Cardiac septum (tissue), 1 donor: ENCODE measurements around the gene P2RY12. TPM values are rescaled to one million over a fixed set of nuclear protein-coding genes. Genes with fewer than 3 reads are reported as not detected.
"Not testable (repeated sequence)": the region's sequence is repeated elsewhere in the genome, so short reads cannot be mapped to it uniquely, and the experiment has no call there.

Source experiments
- DNase-seq: peaks from one replicate; pipeline ENCODE4 v3.0.0-alpha.2; 2020; ENCODE audit warnings: low spot score
- intact Hi-C: fragments of 100-400 bp; cut with DNase I; formaldehyde crosslinking; loops from one replicate; pipeline ENCODE4 v1.14.0; 2022
- total RNA-seq: library from RNA; stranded (reverse); fragmentation: NEBNext Ultra II Directional; extraction: Animal tissue kit (Norgen Biotek cat#: 25700); gene quantifications from one replicate; pipeline ENCODE4 v1.2.1, GENCODE V29; 2021
- donor health status: DM: no; HTN: no; CAD: no.

P2RY12 gene
- total RNA-seq, 1 donor from 2014 or later, result 0.13 TPM

DNA sequence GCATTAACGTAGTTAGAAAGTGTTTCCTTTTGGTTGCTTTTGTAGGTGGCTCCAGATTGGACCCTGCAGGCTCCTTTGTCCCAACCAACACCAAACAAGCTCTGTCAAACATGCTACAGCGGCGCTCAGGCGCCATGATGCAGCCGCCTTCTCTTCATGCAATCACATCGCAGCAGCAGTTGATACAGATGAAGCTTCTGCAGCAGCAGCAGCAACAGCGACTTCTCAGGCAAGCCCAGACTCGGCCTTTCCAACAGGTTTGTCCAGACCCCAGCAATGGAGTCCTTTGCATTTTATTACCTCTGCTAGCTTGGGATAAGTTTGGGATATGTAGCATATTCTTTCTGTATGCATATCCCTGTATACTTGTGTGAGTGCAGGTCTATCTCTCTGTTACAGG lies 10.1 kb upstream of the P2RY12 start:
- no peak for DNase-seq
- intact Hi-C loops, result no loop called here

DNA sequence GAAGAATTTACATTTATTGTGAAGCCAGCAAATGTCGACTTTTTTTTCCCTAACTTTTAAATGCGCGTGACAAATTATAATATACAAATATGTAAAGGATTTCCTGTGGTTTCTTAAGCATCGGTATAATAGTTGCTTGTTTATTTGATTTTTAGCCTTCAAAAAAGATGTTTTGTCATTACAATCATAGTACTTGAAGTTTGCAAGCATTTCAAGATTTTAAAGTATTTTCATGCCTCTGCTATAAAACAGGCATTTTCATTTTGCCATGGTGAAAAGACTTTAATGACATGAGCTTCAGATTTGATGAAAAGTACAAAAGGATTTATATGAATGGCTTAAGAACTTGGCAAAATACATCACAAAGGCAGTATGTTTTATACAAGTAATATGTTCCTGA lies 9.4 kb upstream of the P2RY12 start:
- no peak for DNase-seq
- intact Hi-C loops, result no loop called here

DNA sequence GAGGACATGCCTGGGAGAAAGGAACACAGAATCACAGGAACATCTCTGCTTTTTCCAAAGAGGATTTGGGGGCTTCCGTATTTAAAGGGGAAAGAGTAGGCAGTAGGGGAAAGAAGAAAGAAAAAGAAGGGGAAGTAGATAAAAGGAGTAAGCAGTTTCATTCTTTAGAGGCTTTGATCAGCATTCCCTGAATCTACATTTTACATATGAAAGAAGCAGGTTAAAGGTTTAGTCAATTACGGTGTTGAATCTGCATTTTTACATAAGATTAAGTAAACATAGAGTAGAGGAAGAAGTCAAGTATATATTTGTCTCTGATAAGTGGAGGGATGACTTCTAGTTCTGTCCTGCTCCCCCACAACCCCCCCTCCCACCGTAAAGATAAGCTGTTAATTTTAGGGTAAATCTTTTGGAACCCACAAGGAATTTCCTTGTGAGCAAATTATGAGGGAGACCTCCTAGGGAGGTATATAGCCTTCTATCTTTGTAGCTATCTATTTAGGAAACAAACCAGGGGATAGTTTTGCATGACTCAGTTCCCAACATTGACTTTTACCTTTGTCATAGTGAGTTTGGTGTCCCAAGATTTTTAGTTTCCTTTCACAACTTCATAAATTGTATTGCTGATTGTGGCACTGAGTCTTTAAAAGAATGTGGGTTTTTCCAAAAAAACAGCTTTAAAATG lies 8.7 kb upstream of the P2RY12 start:
- intact Hi-C loops, result no loop called here
- no peak for DNase-seq

DNA sequence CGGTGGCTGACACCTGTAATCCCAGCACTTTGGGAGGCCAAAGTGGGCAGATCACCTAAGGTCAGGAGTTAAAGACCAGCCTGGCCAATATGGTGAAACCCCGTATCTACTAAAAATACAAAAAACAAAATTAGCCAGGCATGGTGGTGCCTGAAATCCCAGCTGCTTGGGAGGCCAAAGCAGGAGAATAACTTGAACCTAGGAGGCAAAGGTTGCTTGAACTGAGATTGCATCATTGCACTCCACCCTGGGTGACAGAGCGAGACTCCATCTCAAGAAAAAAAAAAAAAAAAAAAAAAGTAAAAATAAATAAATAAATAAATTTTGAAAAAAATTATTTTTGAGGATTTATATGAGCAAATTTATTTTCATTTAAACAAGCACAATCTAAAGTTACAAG lies 7.6 kb upstream of the P2RY12 start:
- DNase-seq, intact Hi-C loops: not testable (repeated sequence)

DNA sequence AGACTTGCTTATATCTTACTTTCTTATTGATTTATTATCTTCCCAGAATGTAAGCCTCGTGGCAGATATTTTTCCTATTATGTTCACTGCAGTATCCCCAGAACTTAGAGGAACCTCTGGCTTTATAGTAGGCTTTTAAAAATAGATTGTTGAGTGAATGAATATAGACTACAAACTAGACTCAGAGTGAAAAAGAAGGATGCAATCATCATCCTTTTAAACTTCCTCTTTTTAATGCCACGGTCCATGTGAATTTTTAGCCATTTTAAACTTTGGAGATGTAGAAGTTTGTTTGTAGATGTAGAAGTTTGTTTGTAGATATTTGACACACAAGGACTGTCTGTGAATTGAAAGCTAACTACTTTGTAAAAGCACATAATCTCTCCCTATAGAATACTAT lies 7.2 kb upstream of the P2RY12 start:
- no peak for DNase-seq
- intact Hi-C loops, result no loop called here

DNA sequence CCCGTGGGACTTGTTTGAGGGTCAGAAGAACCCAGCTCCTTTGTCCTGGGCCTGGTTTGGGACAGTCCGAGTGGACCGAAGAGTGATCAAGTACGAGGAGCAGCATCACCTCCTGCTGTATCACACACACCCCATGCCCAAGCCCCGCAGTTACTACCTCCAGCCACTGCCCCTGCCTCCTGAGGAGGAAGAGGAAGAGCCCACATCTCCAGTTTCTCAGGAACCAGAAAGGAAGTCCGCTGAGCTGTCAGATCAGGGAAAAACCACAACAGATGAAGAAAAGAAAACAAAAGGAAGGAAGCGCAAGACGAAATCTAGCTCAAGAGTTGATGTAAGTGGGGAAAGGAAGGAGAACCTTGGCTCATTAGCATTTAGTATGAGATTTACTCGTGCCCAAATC lies 3.3 kb upstream of the P2RY12 start:
- intact Hi-C loops, result no loop called here
- no peak for DNase-seq

DNA sequence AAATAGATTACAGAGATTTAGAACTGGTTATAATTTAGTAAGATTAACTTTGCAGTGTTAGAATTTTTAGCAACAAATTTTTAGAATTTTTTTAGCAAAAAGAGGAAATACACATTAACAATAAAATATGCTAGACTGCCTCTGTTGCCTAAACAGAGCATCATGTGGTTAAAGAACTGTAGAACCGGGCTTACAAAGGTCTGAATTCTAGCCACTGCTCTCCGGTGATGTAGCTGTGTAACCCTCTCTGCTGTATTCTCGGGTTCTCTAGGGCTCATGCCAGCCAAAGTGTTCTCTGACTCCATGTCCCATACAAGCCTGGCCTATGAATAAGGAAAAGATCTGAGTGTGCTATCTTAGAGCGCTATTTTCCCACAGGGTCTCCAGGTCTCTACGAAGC lies 2.9 kb upstream of the P2RY12 start:
- intact Hi-C loops, result no loop called here
- no peak for DNase-seq

DNA sequence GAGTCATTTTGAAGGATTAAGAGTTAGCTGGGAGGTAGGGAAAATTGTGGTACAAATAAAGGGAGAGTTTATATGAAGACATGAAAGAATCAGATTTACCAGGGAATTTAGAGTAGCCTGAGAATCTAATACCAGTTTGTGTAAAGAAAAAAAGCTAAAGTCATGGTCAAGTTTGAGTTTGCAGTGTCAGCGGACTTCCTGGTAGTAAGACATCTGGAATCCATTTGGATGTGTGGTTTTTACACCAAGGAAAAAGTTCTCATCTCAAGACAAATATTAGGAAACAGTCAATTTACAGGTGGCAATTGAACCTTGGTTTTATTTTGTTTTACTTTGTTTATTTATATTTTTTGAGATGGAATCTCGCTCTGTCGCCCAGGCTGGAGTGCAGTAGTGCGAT lies 1.5 kb upstream of the P2RY12 start:
- no peak for DNase-seq
- intact Hi-C loops, result no loop called here

DNA sequence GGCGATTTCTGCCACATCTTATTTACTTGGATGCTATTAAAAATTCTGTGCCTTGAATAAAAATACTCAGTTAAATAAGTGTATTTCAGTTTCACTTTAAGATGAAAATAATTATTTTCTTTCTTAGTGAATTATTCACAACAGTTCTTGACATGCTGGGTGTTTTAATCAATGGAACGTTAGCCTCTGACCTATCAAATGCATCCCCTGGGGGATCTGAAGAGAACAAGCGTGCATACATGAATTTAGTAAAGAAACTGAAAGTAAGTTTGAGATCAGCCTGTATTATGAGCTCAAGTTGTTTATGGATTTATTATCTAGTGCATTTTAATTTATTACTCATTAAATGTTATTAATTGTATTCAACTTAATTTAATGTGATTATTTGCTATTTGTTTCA lies 597 bp downstream of the P2RY12 start:
- intact Hi-C loops, result no loop called here
- DNase-seq, result no peak

DNA sequence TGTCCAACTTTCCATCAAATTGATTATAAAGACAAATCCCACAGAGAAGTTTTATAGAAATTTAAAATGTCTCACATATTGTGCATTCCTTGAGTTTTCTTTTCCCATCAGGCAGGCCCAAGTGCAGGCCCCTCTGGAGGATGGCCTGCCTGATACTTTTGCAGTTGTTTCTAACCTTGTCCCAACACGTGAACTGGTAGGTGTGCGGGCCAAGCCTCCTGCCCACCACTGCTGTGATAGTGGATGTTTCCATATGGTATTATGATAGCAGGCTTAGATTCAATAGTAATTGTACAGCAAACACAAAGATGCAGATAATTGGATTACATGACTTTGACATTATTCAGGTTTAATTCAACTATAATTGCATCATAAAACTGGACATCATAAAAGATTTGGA lies 1.4 kb downstream of the P2RY12 start:
- intact Hi-C loops, result no loop called here
- DNase-seq, result no peak

DNA sequence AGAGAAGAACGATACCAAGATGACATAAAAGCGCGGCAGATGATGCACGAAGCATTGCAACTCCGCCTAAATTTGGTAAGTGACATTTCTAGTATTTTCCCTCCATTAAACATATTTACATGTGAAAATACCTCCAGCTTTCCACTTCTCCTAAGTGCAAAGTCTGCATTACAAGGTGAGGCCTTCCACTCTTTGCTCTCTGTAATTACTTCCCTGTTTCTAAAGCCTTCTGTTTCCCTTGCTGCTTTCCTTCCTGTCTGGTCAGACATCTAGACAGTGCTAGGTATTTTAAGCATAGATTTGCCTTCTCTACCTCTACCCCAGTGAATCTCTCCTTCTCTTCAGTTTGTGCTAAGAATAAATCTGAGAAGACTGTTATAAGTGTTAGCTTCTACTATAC lies 1.9 kb downstream of the P2RY12 start:
- DNase-seq, result no peak
- intact Hi-C loops, result no loop called here

DNA sequence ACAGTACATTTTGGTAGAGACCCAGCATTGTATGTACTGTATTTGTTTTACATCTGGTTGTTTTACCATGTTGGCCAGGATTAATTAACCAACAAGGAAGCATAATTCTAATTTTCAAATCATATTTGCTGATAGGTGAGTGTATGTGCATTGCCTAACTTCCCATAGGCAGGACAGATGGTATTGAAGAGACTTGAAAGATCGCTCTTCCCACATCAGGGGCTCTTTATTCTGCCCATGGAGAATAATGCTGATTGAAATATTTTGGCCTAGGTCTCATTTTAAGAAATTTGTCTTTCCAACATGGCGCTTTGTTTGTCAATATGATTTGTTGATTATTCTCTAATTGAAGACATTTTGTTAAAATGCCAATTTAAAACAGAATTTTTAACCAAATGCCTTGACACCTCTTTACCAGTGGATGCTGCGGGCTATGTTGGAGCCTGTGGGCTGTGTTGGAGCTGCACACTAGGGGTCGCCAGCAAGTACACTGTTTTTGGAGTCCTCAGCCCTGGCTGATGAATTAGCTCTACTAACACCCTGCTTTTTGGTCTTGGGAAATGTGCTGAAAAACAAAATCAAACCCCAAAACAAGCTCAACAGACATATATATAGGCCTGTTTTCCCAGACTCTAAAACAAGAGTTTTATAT lies 5.3 kb downstream of the P2RY12 start:
- intact Hi-C loops, result no loop called here
- no peak for DNase-seq

DNA sequence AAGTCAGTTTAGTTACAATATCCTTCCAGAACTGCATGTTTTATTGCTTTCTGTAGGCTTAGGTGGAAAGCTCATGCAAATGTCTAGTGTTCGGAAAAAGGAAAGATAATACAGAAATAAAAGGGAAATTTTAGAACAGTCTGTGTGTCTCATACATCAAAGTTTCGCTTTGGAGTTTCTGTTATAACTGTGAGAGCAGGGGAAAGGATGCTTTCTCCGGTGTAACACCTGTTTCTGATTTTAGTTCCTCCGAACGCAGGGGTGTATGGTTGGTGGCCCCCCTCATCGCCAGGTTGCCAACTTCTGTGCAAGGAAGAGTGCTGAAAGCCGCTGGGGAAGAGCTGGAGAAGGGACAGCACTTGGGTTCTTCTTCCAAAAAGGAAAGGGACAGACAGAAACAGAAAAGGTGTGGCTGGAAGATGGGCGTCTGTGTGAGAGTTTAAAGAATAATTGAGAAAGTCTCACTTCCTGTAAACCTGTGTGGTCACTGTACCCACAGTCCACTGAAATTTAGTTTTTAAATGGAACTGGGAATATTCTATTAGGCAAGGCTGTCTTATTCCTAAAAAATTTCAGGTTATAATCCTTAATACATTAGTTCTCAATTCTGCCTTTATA lies 6.7 kb downstream of the P2RY12 start:
- intact Hi-C loops, result no loop called here

DNA sequence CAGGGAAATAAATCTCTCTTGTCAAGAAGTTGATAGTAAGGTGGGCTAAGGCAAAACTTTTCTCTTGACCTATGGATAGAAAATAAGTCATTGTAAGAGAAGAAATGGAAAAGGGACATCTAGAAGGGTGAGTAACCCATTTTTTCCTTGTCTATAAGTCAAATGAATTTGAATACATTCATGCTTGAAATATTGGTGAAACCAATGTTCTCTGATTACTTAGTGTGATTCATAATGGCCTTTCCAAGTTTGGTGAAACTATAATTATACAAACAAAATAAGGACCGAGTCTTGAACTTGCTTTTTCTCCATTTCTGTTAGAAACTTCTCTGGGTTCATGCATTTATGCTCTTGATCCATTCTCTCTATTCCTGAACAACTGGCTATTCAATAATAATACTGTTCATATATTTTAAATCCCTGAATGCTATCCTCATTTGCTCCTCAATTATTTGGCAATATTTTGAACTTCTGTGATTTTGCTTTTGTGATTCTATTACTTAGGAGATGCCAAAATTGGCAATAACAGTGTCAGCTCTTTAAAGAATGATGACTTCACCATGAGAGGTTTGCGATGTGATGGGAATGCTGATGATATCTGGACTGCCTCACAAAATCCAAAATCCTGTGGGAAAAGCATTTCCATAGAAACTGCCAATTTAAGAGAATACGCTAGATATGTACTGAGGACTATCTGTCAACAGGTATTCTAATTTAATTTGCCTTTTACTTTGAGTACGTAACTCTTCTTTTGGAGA lies 12.3 kb downstream of the P2RY12 start:
- no peak for DNase-seq
- intact Hi-C loops, result no loop called here

More for the DNA sequence above, 6.7 kb downstream of the P2RY12 start:
- DNase-seq, result no peak

DNA sequence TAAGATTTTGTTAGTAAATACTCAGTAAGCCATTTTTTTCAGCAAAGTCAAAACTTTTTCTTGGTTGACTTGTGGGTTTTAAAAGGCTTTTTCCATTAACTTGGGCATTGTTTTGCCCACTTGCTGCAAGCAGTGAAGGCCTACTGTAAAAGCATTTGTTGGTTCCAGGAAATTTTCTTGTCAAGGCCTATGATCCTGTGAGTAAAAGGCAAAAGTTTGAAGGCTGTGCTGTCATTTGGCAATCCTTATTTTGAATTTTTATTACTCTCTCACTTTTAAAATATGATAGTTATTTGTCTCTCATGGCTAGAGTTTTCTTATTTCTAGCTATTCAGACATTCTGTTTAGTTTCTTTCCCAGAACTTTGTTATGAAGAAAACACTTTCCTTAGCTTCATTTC lies 13.0 kb downstream of the P2RY12 start:
- DNase-seq, result no peak
- intact Hi-C loops, result no loop called here

DNA sequence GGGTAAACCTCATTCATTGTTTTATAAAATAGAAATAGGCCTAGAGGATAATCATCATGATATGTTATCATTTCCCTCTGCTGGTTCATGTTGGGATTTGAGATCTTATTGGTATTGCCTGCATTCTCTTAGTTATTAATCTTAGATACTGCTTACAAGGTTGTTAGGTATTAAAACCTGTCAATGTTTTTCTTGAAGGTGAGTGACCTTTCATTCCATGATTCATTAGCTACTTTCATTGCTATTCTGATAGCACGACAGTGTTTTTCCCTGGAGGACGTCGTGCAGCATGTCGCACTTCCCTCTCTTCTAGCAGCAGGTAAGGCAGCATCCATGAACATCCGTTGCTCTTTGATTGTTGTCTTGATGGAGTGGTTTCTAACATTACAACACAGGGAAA lies 17.1 kb downstream of the P2RY12 start:
- DNase-seq, result no peak
- intact Hi-C loops, result no loop called here

DNA sequence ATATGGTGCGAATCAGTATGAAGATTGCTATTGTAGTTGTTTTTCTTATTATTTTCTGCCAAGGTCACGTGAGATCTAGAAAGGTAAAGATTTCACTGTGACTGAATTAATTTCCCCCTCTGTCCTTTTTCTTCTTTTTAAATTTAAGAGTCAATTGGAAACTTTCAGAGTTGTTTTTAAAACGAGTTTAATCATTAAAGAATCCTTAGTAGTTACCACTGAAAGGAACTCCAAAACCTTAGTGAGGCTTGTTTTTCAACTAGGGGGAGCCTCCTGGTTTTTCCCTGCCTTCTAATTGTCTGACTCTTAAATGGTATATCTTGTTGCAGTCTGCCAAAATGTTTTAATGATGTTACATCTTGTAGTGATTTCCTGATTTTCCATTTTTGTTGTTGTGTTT lies 17.6 kb downstream of the P2RY12 start:
- intact Hi-C loops, result no loop called here
- DNase-seq, result no peak

DNA sequence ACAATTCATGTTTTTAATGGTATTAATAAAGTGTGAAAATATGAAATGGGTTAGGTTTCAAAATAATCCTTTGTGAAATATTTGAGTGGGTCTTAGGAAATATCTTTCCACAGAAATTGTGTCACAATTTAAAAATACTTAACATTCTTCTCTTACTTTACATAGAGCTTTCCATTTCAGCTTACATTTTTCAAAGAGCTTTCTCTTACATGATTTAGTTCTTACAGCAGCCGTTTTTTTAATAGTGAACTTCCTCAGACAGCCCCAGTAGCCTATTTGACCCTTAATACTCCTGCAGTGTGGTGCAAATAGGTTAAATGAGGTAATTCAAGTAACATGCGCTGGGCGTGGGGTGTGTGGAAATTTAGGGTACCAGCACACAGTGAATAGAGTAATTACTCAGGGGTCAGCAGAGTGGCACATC lies 21.8 kb downstream of the P2RY12 start:
- intact Hi-C loops, result no loop called here
- DNase-seq, result no peak

DNA sequence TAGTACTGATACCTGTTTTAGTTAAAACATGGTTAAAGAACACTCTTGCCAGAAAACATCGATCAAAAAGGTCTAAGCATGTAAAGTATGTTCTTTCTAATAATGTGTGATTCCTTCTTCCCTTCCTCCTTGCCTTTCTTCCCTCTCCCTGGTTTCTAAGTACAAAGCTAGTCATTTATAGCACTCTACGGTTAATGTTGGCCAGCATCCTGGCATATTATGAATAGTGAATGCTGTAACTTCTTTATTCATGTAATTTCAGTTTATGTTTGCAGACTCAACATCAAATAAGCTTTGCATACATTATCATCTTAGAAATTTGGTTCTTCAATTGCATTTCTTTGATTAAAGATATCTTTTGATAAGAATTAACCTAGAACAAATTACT lies 27.1 kb downstream of the P2RY12 start:
- intact Hi-C loops, result no loop called here
- DNase-seq, result no peak

DNA sequence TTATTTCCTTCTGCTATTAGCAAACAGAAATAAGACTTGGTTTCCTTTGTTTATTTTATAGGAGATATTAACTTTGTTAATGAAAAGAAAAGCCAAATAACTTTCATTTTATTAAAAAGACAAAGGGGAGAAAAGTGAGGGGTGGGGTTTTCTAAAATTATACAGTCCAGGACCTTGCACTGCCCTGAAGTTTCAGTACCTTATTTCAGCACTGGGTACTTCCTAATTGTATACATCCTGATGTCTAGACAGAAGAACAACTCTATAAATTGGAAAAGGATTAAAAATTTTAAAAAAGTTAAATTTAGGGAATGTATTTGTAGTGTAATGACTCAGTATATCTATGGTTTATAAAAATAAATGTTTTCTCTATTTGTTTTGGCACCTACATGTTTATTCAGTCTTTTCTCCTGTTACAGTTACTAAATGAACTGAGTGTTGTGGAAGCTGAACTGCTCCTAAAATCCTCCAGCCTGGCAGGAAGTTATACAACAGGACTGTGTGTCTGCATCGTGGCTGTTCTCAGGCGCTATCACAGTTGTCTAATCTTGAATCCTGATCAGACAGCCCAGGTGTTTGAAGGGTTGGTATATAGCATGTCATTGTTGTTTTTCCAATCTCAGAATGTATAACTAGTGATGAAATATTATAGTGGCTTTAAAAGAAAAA lies 27.6 kb downstream of the P2RY12 start:
- no peak for DNase-seq
- intact Hi-C loops, result no loop called here
